Measurements from ENCODE around the gene ABCC1. TPM values are rescaled to one million over a fixed set of nuclear protein-coding genes. Genes with fewer than 3 reads are reported as not detected.

The ABCC1 gene
- polyA plus RNA-seq, 3 donors = 1.4 to 23.6 (median 3.0) TPM

- Mint-ChIP-seq H3K4me1 (no peaks in the 10 kb centered on the region), H3K9me3 (no peaks in the 10 kb centered on the region), H3K36me3 (peaks cover 83 to 98% of the 10 kb centered on the region in 2 donors), H3K4me3 (no peak overlapping the region), H3K27me3 (ENCODE audit: low read depth in 3 of 3) (peaks cover 0 to 6% (median 3%) of the 10 kb centered on the region in 3 donors), H3K27ac (peak overlapping the region in 1 of 7 donors; percentile 54)
- WGBS (ENCODE audit: insufficient coverage) = no CpG with 5 or more reads among the region's 3 CpGs
- no peaks in the 10 kb centered on the region for H3K4me1 ChIP-seq (ENCODE audit: control insufficient read depth in 1 of 2, insufficient read depth in 2 of 2, low read length in 2 of 2)
- no peak overlapping the region for H3K4me2 ChIP-seq (replicated peaks; ENCODE audit: extremely low read depth, low read length, poor library complexity, severe bottlenecking)
- no peak overlapping the region for H3K9ac ChIP-seq (ENCODE audit: insufficient read depth, low read length, poor library complexity, severe bottlenecking)
- TF ChIP-seq, protein P1, sequence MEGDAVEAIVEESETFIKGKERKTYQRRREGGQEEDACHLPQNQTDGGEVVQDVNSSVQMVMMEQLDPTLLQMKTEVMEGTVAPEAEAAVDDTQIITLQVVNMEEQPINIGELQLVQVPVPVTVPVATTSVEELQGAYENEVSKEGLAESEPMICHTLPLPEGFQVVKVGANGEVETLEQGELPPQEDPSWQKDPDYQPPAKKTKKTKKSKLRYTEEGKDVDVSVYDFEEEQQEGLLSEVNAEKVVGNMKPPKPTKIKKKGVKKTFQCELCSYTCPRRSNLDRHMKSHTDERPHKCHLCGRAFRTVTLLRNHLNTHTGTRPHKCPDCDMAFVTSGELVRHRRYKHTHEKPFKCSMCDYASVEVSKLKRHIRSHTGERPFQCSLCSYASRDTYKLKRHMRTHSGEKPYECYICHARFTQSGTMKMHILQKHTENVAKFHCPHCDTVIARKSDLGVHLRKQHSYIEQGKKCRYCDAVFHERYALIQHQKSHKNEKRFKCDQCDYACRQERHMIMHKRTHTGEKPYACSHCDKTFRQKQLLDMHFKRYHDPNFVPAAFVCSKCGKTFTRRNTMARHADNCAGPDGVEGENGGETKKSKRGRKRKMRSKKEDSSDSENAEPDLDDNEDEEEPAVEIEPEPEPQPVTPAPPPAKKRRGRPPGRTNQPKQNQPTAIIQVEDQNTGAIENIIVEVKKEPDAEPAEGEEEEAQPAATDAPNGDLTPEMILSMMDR (IDR thresholded peaks at IDR 0.05) = no peak
- intact Hi-C loops (cut with micrococcal nuclease) = no loop called here
- H3K4me3 ChIP-seq (replicated peaks in 1 of 3; ENCODE audit: low read depth in 2 of 3, low read length in 3 of 3) = no peak overlapping the region
- peaks cover 76 to 98% of the 10 kb centered on the region in 2 donors for H3K36me3 ChIP-seq (replicated peaks in 1 of 2; ENCODE audit: control insufficient read depth in 1 of 2, insufficient read depth in 2 of 2, low read length in 2 of 2)
- no peaks in the 10 kb centered on the region for H3K79me2 ChIP-seq (ENCODE audit: insufficient read depth, low read length)
- no peak overlapping the region for H3K27ac ChIP-seq (ENCODE audit: low read depth in 1 of 2, low read length in 2 of 2)
- DNase-seq = no peak
- no peaks in the 10 kb centered on the region for H3K27me3 ChIP-seq (ENCODE audit: control insufficient read depth in 2 of 2, insufficient read depth in 2 of 2, low read length in 2 of 2)
- H3K9me3 ChIP-seq (replicated peaks in 1 of 2; ENCODE audit: control insufficient read depth in 1 of 2, insufficient read depth in 1 of 2, low read length in 2 of 2) = no peaks in the 10 kb centered on the region
- no peak overlapping the region for H2AFZ ChIP-seq (ENCODE audit: insufficient read depth, low read depth, low read length, poor library complexity, severe bottlenecking)
- H4K20me1 ChIP-seq (ENCODE audit: insufficient read depth, low read length) = no peaks in the 10 kb centered on the region
These were observed 103.5 kb downstream of the ABCC1 start for GRCh38 chr16:16052916-16053315.

- H4K20me1 ChIP-seq (ENCODE audit: insufficient read depth, low read length) = peaks cover 4% of the 10 kb centered on the region
- no peaks in the 10 kb centered on the region for H3K9me3 ChIP-seq (replicated peaks in 1 of 2; ENCODE audit: control insufficient read depth in 1 of 2, insufficient read depth in 1 of 2, low read length in 2 of 2)
- no peak overlapping the region for H3K9ac ChIP-seq (ENCODE audit: insufficient read depth, low read length, poor library complexity, severe bottlenecking)
- TF ChIP-seq, protein P1 (IDR thresholded peaks at IDR 0.05) = no peak
- Mint-ChIP-seq H3K27ac (no peak overlapping the region), H3K36me3 (peaks cover 74 to 90% of the 10 kb centered on the region in 2 donors), H3K9me3 (no peaks in the 10 kb centered on the region), H3K4me1 (peaks cover 16% of the 10 kb centered on the region), H3K27me3 (ENCODE audit: low read depth in 3 of 3) (peaks cover 0 to 2% (median 2%) of the 10 kb centered on the region in 3 donors), H3K4me3 (no peak overlapping the region)
- peaks cover 12% of the 10 kb centered on the region in 2 donors for H3K4me1 ChIP-seq (ENCODE audit: control insufficient read depth in 1 of 2, insufficient read depth in 2 of 2, low read length in 2 of 2)
- no peak overlapping the region for H3K27ac ChIP-seq (ENCODE audit: low read depth in 1 of 2, low read length in 2 of 2)
- 100% methylated on average over 2 of the region's 6 CpGs for WGBS (ENCODE audit: insufficient coverage)
- H3K36me3 ChIP-seq (replicated peaks in 1 of 2; ENCODE audit: control insufficient read depth in 1 of 2, insufficient read depth in 2 of 2, low read length in 2 of 2) = peaks cover 51 to 85% of the 10 kb centered on the region in 2 donors
- no peak overlapping the region for H3K4me3 ChIP-seq (replicated peaks in 1 of 3; ENCODE audit: low read depth in 2 of 3, low read length in 3 of 3)
- no peak for DNase-seq
- no peaks in the 10 kb centered on the region for H3K79me2 ChIP-seq (ENCODE audit: insufficient read depth, low read length)
- intact Hi-C loops (cut with micrococcal nuclease) = no loop called here
- no peak overlapping the region for H3K4me2 ChIP-seq (replicated peaks; ENCODE audit: extremely low read depth, low read length, poor library complexity, severe bottlenecking)
- no peak overlapping the region for H2AFZ ChIP-seq (ENCODE audit: insufficient read depth, low read depth, low read length, poor library complexity, severe bottlenecking)
- no peaks in the 10 kb centered on the region for H3K27me3 ChIP-seq (ENCODE audit: control insufficient read depth in 2 of 2, insufficient read depth in 2 of 2, low read length in 2 of 2)
These were observed 107.7 kb downstream of the ABCC1 start for GRCh38 chr16:16057102-16057501.
